ENCODE measurements around the gene TTC7B.

GRCh38 chr14:90681929-90682328 is 134.3 kb downstream of the TTC7B start:
- TF ChIP-seq, protein P1, sequence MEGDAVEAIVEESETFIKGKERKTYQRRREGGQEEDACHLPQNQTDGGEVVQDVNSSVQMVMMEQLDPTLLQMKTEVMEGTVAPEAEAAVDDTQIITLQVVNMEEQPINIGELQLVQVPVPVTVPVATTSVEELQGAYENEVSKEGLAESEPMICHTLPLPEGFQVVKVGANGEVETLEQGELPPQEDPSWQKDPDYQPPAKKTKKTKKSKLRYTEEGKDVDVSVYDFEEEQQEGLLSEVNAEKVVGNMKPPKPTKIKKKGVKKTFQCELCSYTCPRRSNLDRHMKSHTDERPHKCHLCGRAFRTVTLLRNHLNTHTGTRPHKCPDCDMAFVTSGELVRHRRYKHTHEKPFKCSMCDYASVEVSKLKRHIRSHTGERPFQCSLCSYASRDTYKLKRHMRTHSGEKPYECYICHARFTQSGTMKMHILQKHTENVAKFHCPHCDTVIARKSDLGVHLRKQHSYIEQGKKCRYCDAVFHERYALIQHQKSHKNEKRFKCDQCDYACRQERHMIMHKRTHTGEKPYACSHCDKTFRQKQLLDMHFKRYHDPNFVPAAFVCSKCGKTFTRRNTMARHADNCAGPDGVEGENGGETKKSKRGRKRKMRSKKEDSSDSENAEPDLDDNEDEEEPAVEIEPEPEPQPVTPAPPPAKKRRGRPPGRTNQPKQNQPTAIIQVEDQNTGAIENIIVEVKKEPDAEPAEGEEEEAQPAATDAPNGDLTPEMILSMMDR (IDR thresholded peaks at IDR 0.05; ENCODE audit: control extremely low read depth in 1 of 3, insufficient read depth in 1 of 3, low read depth in 1 of 3, low read length in 3 of 3) = no peak
- TF ChIP-seq PHF8 (conservative IDR thresholded peaks at IDR 0.05; ENCODE audit: low read depth, low read length) (no peak), MAFK (IDR thresholded peaks at IDR 0.05; ENCODE audit: low read depth, low read length) (no peak), MAX (IDR thresholded peaks at IDR 0.05) (no peak), POLR2A (IDR thresholded peaks at IDR 0.05; ENCODE audit: control extremely low read depth in 1 of 2, low read depth in 2 of 2, low read length in 2 of 2) (no peak), JUN (IDR thresholded peaks at IDR 0.05; ENCODE audit: low read depth, low read length) (no peak), HDAC6 (IDR thresholded peaks at IDR 0.05; ENCODE audit: low read depth, low read length) (no peak), CHD7 (IDR thresholded peaks at IDR 0.05; ENCODE audit: insufficient replicate concordance, low read length) (no peak), RAD21 (IDR thresholded peaks at IDR 0.05 in 1 of 2, conservative IDR thresholded peaks at IDR 0.05 in 1 of 2; ENCODE audit: low read depth in 2 of 2, low read length in 2 of 2) (no peak), SRF (IDR thresholded peaks at IDR 0.05; ENCODE audit: low read depth, low read length) (no peak)
